ENCODE measurements around the gene ASB4. TPM values are rescaled to one million over a fixed set of nuclear protein-coding genes. Genes with fewer than 3 reads are reported as not detected.

Gene ASB4
- total RNA-seq, 1 experiment from 2014 or later, result not detected

DNA sequence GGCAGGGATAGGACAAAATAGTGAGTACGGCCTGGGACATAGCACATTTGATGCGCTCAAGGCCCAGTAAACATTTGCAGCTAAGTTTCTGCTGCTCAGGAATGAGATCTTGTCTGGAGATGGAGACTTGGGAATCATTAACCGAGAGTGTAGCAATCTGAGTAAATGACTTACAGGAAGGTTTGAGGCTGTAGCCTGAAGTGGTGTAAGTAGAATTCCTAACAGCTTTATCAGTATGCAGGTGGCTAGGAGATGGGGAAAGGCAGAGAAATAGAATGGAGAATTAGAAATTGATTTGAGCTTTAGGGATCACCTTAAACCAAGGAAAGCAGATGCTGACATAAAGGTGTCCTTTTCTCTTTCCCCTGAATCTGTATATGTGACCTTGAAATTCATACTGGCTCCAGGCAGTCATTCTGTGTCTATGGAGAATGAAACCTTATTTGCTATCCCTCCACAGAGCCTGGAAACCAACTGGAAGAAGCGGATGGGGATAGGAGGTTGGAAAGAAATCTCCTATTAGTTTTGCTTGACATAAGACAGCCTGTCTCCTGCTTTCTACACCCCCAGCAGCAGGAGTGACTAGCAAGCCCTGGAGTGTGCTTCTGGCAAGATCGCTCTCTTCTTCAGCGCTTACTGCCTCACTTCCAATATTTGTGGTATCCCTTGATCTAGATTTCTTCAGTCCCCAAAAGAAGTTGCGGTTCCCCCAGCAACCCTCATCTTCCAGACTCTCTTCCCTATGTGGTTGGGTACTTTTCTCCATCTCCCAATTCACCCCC lies 44.5 kb upstream of the ASB4 start:
- H4K20me1 ChIP-seq (ENCODE audit: insufficient read depth), result no peaks in the 10 kb centered on the region
- no peaks in the 10 kb centered on the region for H3K4me1 ChIP-seq (replicated peaks; ENCODE audit: insufficient read depth)
- H3K79me2 ChIP-seq (ENCODE audit: low read depth), result no peaks in the 10 kb centered on the region
- H3K36me3 ChIP-seq (ENCODE audit: low read depth), result no peaks in the 10 kb centered on the region
- H3K4me2 ChIP-seq, result no peak overlapping the region
- no peak overlapping the region for H3K4me3 ChIP-seq
- H3K27ac ChIP-seq, result no peak overlapping the region
- DNase-seq, result no peak
- TF ChIP-seq, protein P1, sequence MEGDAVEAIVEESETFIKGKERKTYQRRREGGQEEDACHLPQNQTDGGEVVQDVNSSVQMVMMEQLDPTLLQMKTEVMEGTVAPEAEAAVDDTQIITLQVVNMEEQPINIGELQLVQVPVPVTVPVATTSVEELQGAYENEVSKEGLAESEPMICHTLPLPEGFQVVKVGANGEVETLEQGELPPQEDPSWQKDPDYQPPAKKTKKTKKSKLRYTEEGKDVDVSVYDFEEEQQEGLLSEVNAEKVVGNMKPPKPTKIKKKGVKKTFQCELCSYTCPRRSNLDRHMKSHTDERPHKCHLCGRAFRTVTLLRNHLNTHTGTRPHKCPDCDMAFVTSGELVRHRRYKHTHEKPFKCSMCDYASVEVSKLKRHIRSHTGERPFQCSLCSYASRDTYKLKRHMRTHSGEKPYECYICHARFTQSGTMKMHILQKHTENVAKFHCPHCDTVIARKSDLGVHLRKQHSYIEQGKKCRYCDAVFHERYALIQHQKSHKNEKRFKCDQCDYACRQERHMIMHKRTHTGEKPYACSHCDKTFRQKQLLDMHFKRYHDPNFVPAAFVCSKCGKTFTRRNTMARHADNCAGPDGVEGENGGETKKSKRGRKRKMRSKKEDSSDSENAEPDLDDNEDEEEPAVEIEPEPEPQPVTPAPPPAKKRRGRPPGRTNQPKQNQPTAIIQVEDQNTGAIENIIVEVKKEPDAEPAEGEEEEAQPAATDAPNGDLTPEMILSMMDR (conservative IDR thresholded peaks at IDR 0.05), result no peak
- intact Hi-C loops (cut with micrococcal nuclease; ENCODE audit: unreplicated experiment), result no loop called here
- no peaks in the 10 kb centered on the region for H3F3A ChIP-seq (ENCODE audit: insufficient read depth, low read depth)
- ChIA-PET CTCF (no interaction called here), POLR2A (ENCODE audit: unreplicated experiment) (no interaction called here)
- BruUV-seq (replicated peaks), result no TSS peak
- H2AFZ ChIP-seq, result no peak overlapping the region
- no peaks in the 10 kb centered on the region for H3K9me3 ChIP-seq (ENCODE audit: insufficient read depth, low read depth)
- H3K9me2 ChIP-seq (ENCODE audit: insufficient read depth), result no peaks in the 10 kb centered on the region
- no peaks in the 10 kb centered on the region for H3K27me3 ChIP-seq (ENCODE audit: insufficient read depth, low read depth)

DNA sequence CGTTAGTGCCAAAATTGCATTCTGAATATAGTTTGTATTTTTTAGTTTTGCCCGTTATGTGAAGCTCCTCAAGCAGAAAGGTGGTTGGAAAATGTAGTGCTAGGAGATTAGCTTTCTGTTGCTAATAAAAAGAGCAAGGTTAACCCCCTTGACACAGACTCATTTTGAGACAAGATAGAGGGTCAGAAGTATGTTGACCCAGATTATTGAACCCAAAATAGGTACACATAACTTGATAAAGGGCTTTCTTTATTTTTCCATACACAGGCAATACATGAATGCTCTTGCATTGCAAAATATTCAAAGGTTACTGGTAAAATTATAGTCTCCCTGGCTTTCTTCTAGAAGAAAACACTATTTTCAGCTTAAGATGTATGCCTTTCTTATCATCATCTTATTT lies 40.9 kb upstream of the ASB4 start:
- H3K4me2 ChIP-seq, result no peak overlapping the region
- no peaks in the 10 kb centered on the region for H4K20me1 ChIP-seq (ENCODE audit: insufficient read depth)
- H3K4me1 ChIP-seq (replicated peaks; ENCODE audit: insufficient read depth), result no peaks in the 10 kb centered on the region
- H3K36me3 ChIP-seq (ENCODE audit: low read depth), result no peaks in the 10 kb centered on the region
- H3K4me3 ChIP-seq, result no peak overlapping the region
- no peaks in the 10 kb centered on the region for H3F3A ChIP-seq (ENCODE audit: insufficient read depth, low read depth)
- H3K9me3 ChIP-seq (ENCODE audit: insufficient read depth, low read depth), result no peaks in the 10 kb centered on the region
- no peak overlapping the region for H2AFZ ChIP-seq
- intact Hi-C loops (cut with micrococcal nuclease; ENCODE audit: unreplicated experiment), result no loop called here
- DNase-seq, result no peak
- no peak overlapping the region for H3K27ac ChIP-seq
- CTCF ChIA-PET, result no interaction called here
- no peaks in the 10 kb centered on the region for H3K79me2 ChIP-seq (ENCODE audit: low read depth)
- TF ChIP-seq, protein P1 (conservative IDR thresholded peaks at IDR 0.05), result no peak
- H3K27me3 ChIP-seq (ENCODE audit: insufficient read depth, low read depth), result no peaks in the 10 kb centered on the region
- no TSS peak for BruUV-seq (replicated peaks)
- no peaks in the 10 kb centered on the region for H3K9me2 ChIP-seq (ENCODE audit: insufficient read depth)
- POLR2A ChIA-PET (ENCODE audit: unreplicated experiment), result no interaction called here

DNA sequence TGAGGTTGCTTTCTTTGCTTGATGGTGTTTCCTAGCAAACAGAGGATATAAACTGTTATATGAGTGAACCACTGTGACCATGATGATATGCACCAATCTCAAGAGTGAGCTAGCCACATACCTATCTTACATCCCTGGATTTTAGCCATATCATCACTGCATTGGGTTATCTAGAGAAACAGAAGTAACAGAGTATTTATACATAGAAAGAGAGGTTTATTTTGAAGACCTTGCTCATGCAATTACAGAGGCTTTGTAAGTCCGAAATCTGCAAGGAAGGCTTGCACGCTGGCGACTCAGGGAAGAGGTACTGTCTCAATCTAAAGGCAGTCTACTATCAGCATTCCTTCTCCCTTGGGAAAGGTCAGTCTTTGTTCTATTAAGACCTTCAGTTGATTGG lies 39.1 kb upstream of the ASB4 start:
- no peaks in the 10 kb centered on the region for H3F3A ChIP-seq (ENCODE audit: insufficient read depth, low read depth)
- BruUV-seq (replicated peaks), result no TSS peak
- H4K20me1 ChIP-seq (ENCODE audit: insufficient read depth), result no peaks in the 10 kb centered on the region
- H3K9me3 ChIP-seq (ENCODE audit: insufficient read depth, low read depth), result no peaks in the 10 kb centered on the region
- H3K27ac ChIP-seq, result no peak overlapping the region
- H3K4me3 ChIP-seq, result no peak overlapping the region
- H2AFZ ChIP-seq, result no peak overlapping the region
- no peaks in the 10 kb centered on the region for H3K36me3 ChIP-seq (ENCODE audit: low read depth)
- H3K79me2 ChIP-seq (ENCODE audit: low read depth), result no peaks in the 10 kb centered on the region
- intact Hi-C loops (cut with micrococcal nuclease; ENCODE audit: unreplicated experiment), result no loop called here
- no peaks in the 10 kb centered on the region for H3K4me1 ChIP-seq (replicated peaks; ENCODE audit: insufficient read depth)
- ChIA-PET POLR2A (ENCODE audit: unreplicated experiment) (no interaction called here), CTCF (no interaction called here)
- no peaks in the 10 kb centered on the region for H3K27me3 ChIP-seq (ENCODE audit: insufficient read depth, low read depth)
- no peaks in the 10 kb centered on the region for H3K9me2 ChIP-seq (ENCODE audit: insufficient read depth)
- H3K4me2 ChIP-seq, result no peak overlapping the region
- TF ChIP-seq, protein P1 (conservative IDR thresholded peaks at IDR 0.05), result no peak
- no peak for TF ChIP-seq EZH2 (IDR thresholded peaks at IDR 0.05; ENCODE audit: low read depth)
- DNase-seq, result no peak
